ENCODE measurements around the gene CCRL2.
"Not testable (repeated sequence)": the region's sequence is repeated elsewhere in the genome, so short reads cannot be mapped to it uniquely, and the experiment has no call there.

The CCRL2 gene

GRCh38 chr3:46380471-46381221 is 26.4 kb upstream of the CCRL2 start:
- DNase-seq = peak in 1 of 2 donors; percentile 43

DNA sequence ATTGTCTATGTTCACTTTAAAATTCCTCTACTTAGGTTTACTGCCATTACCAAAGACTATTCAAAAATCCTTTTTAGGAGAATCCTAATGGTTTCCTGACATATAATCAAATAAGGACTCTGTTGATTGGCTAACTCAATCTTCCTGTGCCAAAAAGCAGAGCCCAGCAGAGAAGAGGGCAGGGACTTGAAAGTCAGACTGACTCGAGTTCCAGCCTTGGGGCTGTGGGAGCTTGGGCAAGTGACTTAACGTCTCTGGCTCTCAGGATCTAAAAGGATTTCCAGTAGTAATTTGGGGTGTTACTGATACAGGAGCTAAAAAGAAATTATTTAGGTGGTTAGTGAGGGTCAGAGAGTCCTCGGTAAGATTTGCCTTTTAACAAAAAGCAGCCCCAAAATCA is 25.4 kb upstream of the CCRL2 start:
- no peak for DNase-seq

- DNase-seq = peak in 1 of 2 donors; percentile 32
These were observed 23.7 kb upstream of the CCRL2 start for GRCh38 chr3:46383211-46383950.

GRCh38 chr3:46383951-46384330 is 23.1 kb upstream of the CCRL2 start:
- no peak for DNase-seq

DNA sequence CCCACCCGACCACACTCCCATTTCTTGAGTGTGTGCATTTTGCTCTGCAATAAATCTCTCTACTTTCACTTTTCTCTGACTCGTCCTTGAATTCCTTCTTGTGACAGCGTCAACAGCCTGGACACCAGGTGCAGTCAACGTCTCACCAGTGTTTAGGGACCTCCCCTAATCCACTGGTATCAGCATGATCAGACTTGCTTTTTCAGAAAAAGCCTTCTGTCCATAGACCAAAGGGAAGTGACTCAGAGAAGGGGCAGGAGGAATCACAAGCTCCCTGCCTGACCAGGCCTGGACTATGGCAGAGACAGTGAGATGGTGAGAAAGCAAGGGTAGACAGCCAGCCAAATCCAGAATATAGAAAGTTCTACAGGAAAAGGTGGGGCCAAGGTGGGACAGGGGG is 20.9 kb upstream of the CCRL2 start:
- peak in 1 of 2 donors; percentile 68 for DNase-seq

- not testable (repeated sequence) for DNase-seq
These were observed 18.2 kb upstream of the CCRL2 start for GRCh38 chr3:46388847-46389246.

GRCh38 chr3:46389306-46389705 is 17.8 kb upstream of the CCRL2 start:
- DNase-seq = no peak

GRCh38 chr3:46391526-46391925 is 15.5 kb upstream of the CCRL2 start:
- DNase-seq = not testable (repeated sequence)

DNA sequence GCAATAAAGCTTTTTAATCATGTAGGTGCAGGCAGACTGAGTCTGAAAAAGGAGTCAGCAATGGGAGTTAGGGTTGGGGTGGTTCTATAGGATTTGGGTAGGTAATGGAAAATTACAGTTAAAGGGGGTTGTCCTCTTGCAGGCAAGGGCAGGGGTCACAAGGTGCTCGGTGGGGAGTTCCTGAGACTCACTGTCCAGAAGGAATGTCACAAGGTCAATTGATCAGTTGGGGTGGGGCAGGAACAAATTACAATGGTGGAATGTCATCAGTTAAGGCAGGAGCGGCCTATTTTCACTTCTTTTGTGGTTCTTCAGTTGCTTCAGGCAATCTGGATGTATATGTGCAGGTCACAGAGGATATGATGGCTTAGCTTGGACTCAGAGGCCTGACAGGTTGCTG is 14.0 kb upstream of the CCRL2 start:
- DNase-seq = no peak

- DNase-seq = no peak
These were observed 13.3 kb upstream of the CCRL2 start for GRCh38 chr3:46393554-46394434.

GRCh38 chr3:46395210-46395661 is 11.8 kb upstream of the CCRL2 start:
- no peak for DNase-seq

DNA sequence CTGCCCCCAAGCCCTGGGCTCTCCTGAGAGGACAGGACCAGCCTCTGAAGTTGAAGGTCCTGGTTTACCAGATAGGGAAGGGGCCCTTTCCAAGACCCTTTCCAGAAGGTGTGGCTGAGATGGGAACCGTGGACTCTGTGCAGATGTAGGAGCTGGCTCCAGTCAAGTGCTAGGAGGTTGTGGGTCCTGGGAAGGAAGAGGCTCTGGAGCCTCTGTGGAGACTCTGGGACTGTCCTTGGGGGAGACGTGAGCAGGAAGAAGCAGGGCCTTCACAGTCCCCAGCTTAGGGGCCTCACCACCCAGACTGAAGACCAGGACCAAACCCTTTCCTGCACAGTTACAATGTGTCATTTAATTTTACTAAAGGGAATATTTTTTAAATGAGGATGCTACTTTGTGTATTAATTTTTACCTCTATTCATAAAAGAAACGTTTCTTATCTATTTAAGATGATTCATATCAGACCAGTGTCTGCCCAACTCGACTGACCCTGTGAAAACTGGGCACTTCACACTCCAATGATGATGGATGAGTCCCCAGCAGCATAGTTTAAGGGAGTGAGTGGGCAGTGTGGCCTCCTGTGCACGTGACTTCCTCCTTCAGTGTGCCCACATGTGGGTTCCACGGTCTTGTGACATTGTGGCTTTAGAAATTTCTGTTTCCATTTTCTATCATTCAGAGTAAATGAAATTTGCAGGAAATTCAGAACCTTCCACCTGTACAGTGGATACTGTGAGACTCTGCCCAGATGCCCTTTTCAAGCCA is 11.1 kb upstream of the CCRL2 start:
- no peak for DNase-seq

DNA sequence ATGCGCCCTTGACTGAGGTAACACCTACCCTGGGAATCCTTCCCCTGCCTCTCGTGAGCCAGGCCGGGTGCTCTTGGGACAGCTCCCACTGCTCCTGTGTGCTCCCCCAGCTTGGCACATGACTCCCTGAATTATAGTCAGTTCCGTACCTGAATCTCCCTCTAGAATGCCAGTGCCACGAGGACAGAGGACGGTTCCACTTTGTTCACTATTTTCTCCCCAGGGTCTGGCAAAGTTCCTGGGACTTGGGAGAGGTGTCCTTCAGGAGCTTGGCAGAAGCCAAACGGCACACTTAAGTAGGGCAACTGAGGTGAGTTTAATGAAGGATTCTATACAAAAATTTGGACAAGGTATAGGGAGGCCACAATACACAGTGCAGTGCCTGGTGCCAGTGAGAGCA is 9.9 kb upstream of the CCRL2 start:
- DNase-seq = no peak

DNA sequence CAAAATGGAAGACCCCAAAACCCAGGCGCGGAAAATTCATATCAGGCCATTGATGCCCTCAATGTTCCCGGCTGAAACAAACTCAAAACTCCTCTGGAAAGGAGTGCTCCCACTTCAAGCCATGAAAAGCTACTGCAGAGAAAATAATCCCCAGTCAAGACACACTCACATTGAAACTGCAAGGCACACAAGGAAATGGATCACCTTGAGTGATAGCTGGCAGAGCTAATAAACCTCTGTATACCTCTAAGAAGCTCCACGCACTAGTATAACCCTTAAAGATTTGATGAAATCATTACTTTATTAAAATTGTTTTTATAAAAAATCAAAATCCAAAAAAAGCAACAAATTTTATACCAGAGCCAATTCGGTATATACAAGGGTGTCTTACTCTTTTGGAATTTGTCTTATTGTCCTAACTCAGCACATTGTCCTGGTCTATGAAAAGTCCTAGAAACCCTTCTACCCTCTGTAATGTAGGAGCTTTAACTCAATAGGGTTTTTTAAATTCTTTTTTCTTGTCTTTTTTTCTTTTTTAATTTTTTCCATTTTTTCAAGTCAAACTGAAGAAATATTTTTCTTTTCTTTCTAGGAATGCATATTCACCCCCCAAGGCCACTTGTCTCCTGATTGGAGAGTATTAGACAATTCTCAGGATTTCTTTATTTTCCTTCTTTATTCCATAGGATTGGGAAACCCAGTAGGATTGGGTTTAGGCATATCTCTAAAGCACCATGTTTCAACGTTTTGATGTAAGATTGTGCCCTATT is 8.7 kb upstream of the CCRL2 start:
- DNase-seq = no peak

GRCh38 chr3:46399098-46399497 is 8.0 kb upstream of the CCRL2 start:
- DNase-seq = no peak

- peak in 1 of 2 donors; percentile 10 for DNase-seq
These were observed 7.5 kb upstream of the CCRL2 start for GRCh38 chr3:46399557-46399956.

GRCh38 chr3:46400000-46400734 is 6.9 kb upstream of the CCRL2 start:
- no peak for DNase-seq

DNA sequence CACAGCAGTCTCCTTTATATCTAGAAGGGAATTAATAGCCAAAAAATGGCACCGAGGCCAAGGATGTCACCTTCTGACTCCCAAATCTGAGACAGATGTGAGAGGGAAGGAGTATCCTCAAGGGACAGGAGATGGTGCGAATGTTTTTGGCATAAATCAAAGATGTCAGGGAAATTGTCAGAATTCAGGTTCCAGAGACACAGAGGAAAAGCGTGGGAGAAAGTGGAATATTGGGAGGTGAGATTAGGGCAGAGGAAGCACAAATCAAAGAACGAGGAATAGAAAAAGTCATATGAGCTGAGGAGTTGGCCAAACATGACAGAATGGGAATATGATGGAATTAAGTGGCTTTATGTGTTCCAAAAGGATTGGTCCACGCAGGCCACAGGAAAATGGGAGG is 6.2 kb upstream of the CCRL2 start:
- DNase-seq = no peak

- no peak for DNase-seq
These were observed 5.5 kb upstream of the CCRL2 start for GRCh38 chr3:46401579-46401978.

DNA sequence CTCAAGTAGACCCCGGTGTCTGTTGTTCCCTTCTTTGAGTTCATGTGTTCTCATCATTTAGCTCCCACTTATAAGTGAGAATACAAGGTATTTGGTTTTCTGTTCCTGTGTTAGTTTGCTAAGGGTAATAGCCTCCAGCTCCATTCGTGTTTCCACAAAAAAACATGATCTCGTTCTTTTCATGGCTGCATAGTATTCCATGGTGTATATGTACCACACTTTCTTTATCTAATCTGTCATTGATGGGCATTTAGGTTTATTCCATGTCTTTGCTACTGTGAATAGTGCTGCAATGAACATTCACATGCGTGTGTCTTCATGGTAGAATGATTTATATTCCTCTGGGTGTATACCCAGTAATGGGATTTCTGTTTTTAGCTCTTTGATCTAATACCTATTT is 4.2 kb upstream of the CCRL2 start:
- DNase-seq = not testable (repeated sequence)

All from bone marrow (tissue), 2 donors.